Ovary (tissue), 9 donors: ENCODE results near the gene OLFML2B. TPM values are rescaled to one million over a fixed set of nuclear protein-coding genes. Genes with fewer than 3 reads are reported as not detected.

ENCODE experiments used
- DNase-seq, 5 donors: peaks; one replicate each; pipeline ENCODE4 v3.0.0-alpha.2; 2019 to 2020
- H3K27ac ChIP-seq, 2 donors: fragments of 200-600 bp; one replicate each; pipeline versions ENCODE4 v1.5.1 to v1.8.0; 2019 to 2022
- H3K27me3 ChIP-seq: fragments of 200-600 bp; one replicate; pipeline ENCODE4 v1.8.0; 2022
- H3K36me3 ChIP-seq: fragments of 200-600 bp; sonication (generic); one replicate; pipeline ENCODE4 v1.5.1; 2019
- H3K4me1 ChIP-seq: one replicate; pipeline ENCODE4 v1.8.1; 2013; ENCODE audit warnings: mild to moderate bottlenecking, moderate library complexity; ENCODE audit not compliant: insufficient read depth
- H3K4me3 ChIP-seq: fragments of 200-600 bp; sonication (generic); one replicate; pipeline ENCODE4 v1.5.1; 2017
- H3K9me3 ChIP-seq, 2 donors: fragments of 200-600 bp in 1 of 2; sonication (generic) in 1 of 2; one replicate each; pipeline versions ENCODE4 v1.5.1 to v1.8.1; 2013 to 2019; ENCODE audit warnings: mild to moderate bottlenecking in 1 of 2, moderate library complexity in 1 of 2
- EP300 ChIP-seq: sonication (generic); formaldehyde crosslinking; IDR thresholded peaks from one replicate; pipeline ENCODE4 v1.6.1; 2017; ENCODE audit warnings: antibody characterized with exemption
- POLR2A ChIP-seq: fragments of 450-650 bp; IDR thresholded peaks from one replicate; pipeline ENCODE4 v1.6.1; 2017; ENCODE audit warnings: antibody characterized with exemption, mild to moderate bottlenecking, moderate library complexity
- WGBS, 3 donors: extraction: QIAGEN DNeasy Blood & Tissue Kit in 1 of 3; methylation state at CpG; one replicate each; pipeline versions ENCODE4 v1.1.5 to v1.1.7; 2013 to 2017; 5-methylcytosine and 5-hydroxymethylcytosine counted together
- intact Hi-C, 4 donors: fragments of 100-400 bp; cut with DNase I; formaldehyde crosslinking; loops; one replicate each; pipeline versions ENCODE4 v1.11.0 to v1.15.1; 2022 to 2023
- polyA plus RNA-seq, 2 donors: library from polyadenylated mRNA; stranded (reverse); fragments of 200-250 nt in 1 of 2; fragments of 350-450 nt in 1 of 2; fragmentation: Illumina TruSeq in 1 of 2; extraction: RNeasy Lipid Tissue Mini Kit (QIAGEN cat#74804) in 1 of 2; gene quantifications; one replicate each; pipeline ENCODE4 v1.2.3, GENCODE V29; 2013 to 2014
- total RNA-seq, 7 donors: library from RNA; depleted of rRNA in 2 of 7; stranded (reverse); fragments of >200 nt in 2 of 7; fragmentation: NEBNext Ultra II Directional in 3 of 7; extraction: Animal tissue kit (Norgen Biotek cat#: 25700) in 3 of 7; gene quantifications; one replicate each; pipeline versions ENCODE4 v1.1.0 to v1.2.4, GENCODE V29; 2016 to 2023
- TF ChIP-seq, protein P1 (sequence below), 3 donors: fragments of 450-650 bp in 2 of 3; fragments of 200-600 bp in 1 of 3; IDR thresholded peaks; one replicate each; pipeline versions ENCODE4 v1.5.1 to v1.8.0; 2016 to 2022; ENCODE audit warnings: antibody characterized with exemption in 3 of 3, mild to moderate bottlenecking in 1 of 3
- donor health status: DM: no; HTN: no; CAD: no; lungs with moderate emphysema.
- donor health status: DM: no; HTN: no; CAD: no.
- donor health status: Bipolar disorder and iron deficiency.
- donor health status: DM: yes; HTN: yes; CAD: no.
- donor health status: DM: no; HTN: no; CAD: no.
- donor health status: DM: yes; HTN: yes; CAD: no.

The OLFML2B gene
- total and polyA plus RNA-seq, 9 donors = 1.0 to 37.6 (median 5.1) TPM

DNA sequence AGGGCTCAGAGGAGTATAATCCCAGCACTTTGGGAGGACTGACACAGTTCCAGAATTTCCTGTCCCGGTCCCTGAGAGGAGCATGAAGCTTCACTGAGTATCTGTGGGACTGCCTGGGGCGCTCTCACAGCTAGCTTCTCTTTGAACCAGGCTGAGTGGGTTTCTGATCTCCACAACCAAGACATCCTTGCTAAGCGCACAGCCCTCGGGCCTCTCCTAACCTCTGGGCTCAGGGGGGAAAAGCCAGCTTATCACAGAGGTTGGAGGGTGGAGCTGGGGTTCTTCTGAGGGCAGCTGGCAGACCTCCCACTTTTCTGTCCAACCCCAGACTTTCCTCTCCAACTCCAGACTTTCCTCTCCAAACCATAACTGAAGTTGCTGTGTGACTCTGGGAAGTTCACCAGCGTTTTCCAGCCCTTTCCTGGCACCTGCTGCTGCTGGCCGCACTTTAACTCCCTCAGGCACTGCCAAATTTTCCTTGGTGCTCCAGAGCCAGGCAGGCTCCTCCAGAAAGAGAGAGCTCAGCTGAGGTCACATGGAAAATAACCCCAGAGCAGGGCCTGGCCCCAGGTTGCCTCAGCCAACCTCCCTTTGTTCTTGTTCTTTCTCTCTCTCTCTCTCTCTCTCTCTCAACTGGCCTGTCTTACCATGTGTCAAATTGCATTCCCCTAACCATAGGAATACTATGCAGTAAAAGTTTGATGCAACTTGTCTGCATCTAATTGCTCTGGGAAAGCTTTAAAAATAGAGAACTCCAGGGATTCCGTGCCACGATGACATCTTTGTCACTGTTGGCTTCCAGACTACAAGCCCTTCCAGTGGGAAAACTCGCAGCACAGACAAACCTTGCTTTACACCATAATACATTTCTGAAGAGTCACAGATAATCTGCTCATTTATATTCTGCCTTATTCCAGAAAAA, 49.5 kb downstream of the OLFML2B start:
- Histone ChIP-seq H3K36me3 (no peaks in the 10 kb centered on the region), H3K4me1 (no peaks in the 10 kb centered on the region), H3K9me3 (no peaks in the 10 kb centered on the region), H3K27me3 (no peaks in the 10 kb centered on the region), H3K4me3 (no peak overlapping the region), H3K27ac (no peak overlapping the region)
- intact Hi-C loops = no loop called here
- TF ChIP-seq, protein P1, sequence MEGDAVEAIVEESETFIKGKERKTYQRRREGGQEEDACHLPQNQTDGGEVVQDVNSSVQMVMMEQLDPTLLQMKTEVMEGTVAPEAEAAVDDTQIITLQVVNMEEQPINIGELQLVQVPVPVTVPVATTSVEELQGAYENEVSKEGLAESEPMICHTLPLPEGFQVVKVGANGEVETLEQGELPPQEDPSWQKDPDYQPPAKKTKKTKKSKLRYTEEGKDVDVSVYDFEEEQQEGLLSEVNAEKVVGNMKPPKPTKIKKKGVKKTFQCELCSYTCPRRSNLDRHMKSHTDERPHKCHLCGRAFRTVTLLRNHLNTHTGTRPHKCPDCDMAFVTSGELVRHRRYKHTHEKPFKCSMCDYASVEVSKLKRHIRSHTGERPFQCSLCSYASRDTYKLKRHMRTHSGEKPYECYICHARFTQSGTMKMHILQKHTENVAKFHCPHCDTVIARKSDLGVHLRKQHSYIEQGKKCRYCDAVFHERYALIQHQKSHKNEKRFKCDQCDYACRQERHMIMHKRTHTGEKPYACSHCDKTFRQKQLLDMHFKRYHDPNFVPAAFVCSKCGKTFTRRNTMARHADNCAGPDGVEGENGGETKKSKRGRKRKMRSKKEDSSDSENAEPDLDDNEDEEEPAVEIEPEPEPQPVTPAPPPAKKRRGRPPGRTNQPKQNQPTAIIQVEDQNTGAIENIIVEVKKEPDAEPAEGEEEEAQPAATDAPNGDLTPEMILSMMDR (IDR thresholded peaks at IDR 0.05) = no peak
- TF ChIP-seq EP300 (no peak), POLR2A (no peak)
- 51 to 65% (median 60%) methylated on average over 9 of the region's 9 CpGs for WGBS, 3 donors
- no peak for DNase-seq

GRCh38 chr1:161972828-161973227, 50.8 kb downstream of the OLFML2B start:
- Histone ChIP-seq H3K4me1 (no peaks in the 10 kb centered on the region), H3K9me3 (no peaks in the 10 kb centered on the region), H3K4me3 (no peak overlapping the region), H3K27ac (no peak overlapping the region), H3K36me3 (no peaks in the 10 kb centered on the region), H3K27me3 (no peaks in the 10 kb centered on the region)
- DNase-seq = no peak
- TF ChIP-seq EP300 (no peak), POLR2A (no peak)
- TF ChIP-seq, protein P1 (IDR thresholded peaks at IDR 0.05) = no peak
- intact Hi-C loops = no loop called here
- WGBS, 3 donors = 80 to 85% (median 81%) methylated on average over 9 of the region's 9 CpGs

DNA sequence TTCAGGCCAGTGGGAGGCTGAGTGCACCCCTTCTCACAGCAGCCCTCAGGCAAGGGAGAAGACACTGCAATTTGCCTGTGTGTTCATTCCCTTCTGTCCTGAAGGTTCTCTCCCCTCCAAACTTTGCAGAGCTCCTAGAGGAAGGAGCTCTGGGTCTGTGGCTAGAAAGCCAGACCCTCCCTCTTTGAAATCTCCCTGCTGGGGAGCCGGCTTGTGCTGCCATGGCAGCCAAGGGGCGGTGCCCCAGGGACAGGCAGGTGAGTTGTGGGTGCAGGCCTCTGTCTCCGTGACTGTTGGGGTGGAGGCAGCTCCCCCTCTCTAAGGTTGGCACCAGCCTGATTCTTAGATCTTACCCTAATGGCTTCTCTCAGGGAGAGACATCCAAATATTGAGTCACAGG, 53.0 kb downstream of the OLFML2B start:
- H3K4me3 ChIP-seq = no peak overlapping the region
- no peaks in the 10 kb centered on the region for H3K4me1 ChIP-seq
- no peaks in the 10 kb centered on the region for H3K36me3 ChIP-seq
- no peaks in the 10 kb centered on the region for H3K27me3 ChIP-seq
- WGBS, 3 donors = 50 to 66% (median 64%) methylated on average over 3 of the region's 3 CpGs
- intact Hi-C loops = no loop called here
- H3K27ac ChIP-seq = no peak overlapping the region
- TF ChIP-seq, protein P1 (IDR thresholded peaks at IDR 0.05) = no peak
- TF ChIP-seq POLR2A = no peak
- no peak for TF ChIP-seq EP300
- DNase-seq = no peak
- H3K9me3 ChIP-seq = no peaks in the 10 kb centered on the region

DNA sequence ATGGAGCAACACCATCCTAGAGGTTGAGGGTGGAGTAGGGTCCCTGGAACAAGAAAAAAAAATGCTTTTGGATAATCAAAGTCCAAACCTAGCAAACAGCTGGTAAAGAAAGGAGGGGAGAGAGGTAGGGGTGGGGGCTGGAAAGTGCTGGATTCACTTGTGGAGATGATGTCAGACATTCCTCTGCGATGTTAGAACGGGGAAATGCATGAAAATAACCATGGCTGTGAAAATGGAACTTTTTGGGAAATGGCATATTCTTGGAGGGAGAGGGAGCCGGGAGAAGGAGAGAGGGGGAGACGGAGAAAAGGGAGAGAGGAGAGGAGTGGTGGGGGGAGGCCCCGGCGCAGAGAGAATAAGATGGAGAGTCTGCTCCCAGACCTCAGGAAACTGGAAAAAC, 53.6 kb downstream of the OLFML2B start:
- H3K9me3 ChIP-seq = no peaks in the 10 kb centered on the region
- DNase-seq = no peak
- no peak overlapping the region for H3K27ac ChIP-seq
- no peak overlapping the region for H3K4me3 ChIP-seq
- H3K4me1 ChIP-seq = no peaks in the 10 kb centered on the region
- no peaks in the 10 kb centered on the region for H3K36me3 ChIP-seq
- H3K27me3 ChIP-seq = no peaks in the 10 kb centered on the region
- TF ChIP-seq, protein P1 (IDR thresholded peaks at IDR 0.05) = no peak
- TF ChIP-seq POLR2A = no peak
- no peak for TF ChIP-seq EP300
- 46 to 59% (median 57%) methylated on average over 6 of the region's 6 CpGs for WGBS, 3 donors
- intact Hi-C loops = no loop called here
